ACHN (cell line): Measurements from ENCODE around the gene DCP1B.

Experiments
- DNase-seq: peaks from one replicate; pipeline ENCODE4 v3.0.0-alpha.2; 2015
- in situ Hi-C: cut with HindIII; loops from 2 replicates; pipeline ENCODE4 v1.10.0; 2017; ENCODE audit warnings: low sequenced_read_pairs, low pct_ligation_motif_present, low pct_unique_long_range_greater_than_20kb

Gene DCP1B

DNA sequence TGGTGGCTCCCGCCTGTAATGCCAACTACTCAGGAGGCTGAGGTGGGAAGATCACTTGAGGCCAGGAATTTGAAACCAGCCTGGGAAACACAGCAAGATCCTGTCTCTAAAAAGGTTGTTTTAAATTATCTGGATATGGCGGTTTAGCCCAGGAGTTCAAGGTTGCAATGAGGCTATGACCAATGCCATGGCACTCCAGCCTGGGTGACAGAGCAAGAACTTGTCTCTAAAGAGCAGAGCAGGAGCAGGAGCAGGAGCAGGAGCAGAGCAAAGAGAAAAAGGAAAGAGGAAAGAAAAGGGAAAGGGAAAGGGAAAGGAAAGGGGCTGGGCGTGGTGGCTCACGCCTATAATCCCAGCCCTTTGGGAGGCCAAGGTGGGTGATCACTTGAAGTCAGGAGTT lies 15.1 kb downstream of the DCP1B start:
- in situ Hi-C loops = no loop called here
- no peak for DNase-seq

DNA sequence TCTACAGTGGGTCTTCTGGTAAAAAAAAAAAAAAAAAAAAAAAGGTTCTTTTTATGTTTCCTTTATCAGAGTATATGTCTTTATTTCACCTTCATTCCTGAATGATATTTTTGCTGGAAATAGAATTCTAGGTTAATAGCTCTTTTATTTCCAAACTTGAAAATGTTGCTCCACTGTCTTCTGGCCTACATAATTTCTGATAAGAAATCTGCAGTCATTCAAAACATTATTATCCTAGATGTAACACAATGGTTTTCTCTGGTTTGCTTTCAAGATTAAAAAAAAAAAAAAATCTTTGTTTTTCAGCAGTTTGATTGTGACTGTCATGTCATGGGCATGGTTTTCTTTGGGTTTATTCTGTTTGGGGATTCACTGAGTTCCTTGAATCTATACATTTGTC lies 19.5 kb downstream of the DCP1B start:
- DNase-seq = no peak
- in situ Hi-C loops = no loop called here

DNA sequence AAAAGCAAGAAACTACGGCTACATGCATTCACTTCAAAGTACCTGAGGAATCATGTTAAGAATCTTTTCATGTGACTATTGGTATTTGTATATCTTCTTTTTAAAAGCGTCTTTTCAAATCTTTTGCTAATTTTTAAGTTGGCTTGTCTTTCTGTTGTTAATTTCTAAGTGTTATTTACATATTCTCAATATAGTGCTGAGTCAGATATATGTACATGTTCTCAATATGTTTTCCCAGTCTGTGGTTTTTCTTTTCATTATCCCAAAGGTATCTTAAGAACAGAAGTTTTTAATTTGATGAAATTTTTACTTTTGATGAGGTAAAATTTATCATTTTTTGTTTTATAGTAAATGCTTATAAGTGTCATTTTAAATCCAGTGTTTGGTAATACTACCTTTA lies 24.0 kb downstream of the DCP1B start:
- in situ Hi-C loops = no loop called here
- no peak for DNase-seq

DNA sequence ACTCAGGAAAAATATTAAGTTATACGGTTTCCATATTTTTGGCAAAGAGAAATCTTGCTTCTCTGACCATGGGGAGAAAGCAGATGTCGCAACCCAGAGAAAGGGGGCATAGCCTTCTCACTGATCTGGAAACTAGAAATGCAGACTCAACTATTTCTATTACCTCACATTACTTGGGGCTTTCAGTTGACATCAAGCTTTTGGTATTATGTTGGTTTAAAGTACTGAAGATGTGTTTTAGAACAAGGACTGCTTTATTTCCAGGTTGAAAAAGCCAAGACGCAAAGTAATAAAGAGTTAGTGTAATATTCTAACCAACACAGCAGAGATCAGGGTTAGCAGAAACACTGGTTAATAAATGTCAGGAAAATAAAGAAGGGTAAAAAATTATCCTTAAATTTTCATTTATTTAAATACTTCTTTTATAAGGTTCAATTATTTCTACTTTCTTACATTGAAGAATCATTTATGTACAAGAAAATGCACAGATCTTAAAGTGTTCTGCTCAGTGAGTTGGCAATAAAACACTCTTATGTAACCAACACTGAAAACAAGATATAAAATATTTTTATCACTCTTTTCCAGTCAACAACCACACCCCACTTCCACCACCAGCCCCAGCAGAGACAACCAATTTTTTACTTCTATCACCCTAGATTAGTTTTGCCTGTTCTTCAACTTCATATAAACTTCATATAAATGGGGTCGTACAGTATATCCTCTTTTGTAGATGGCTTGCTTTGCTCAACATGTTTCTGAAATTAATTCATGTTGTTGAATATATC lies 26.0 kb downstream of the DCP1B start:
- in situ Hi-C loops = no loop called here
- no peak for DNase-seq

DNA sequence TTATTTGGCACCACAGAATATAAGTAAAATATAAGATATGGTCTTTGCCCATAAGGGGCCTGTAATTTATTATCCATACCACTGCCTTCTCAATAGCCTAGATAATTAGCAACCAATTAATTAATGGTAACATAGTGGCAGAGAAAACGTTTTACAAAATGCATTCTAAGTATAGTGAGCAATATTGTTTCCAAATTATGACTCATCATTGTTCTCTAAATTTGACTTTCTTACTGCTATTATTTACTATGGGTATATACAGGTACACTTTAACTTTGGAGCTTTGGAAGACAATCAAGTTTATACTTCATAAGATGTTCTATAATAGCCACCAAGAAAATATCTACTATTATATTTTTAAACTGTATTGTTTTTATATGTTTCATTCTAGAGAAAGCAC lies 26.7 kb downstream of the DCP1B start:
- in situ Hi-C loops = no loop called here

DNA sequence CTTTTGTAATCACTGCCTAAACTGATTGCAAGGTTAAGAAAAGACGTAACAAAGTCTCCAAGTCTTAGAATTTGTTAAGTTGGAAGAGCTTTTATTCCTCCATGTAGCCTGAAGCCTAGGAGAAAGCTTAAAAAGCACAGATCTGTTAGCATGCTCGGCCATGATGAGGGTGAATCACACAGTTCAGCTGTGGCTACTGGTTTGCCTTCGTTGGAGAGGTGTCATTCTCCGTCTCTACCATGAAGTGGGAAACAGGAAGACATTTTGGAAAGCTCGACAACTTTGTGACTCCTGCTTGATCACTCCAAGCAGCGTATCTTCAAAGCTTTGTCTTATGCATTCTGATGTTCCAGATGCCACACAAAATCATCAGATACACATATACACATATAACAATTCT lies 27.1 kb downstream of the DCP1B start:
- in situ Hi-C loops = no loop called here
- DNase-seq = no peak

More for the DNA sequence above, 26.7 kb downstream of the DCP1B start:
- no peak for DNase-seq

DNA sequence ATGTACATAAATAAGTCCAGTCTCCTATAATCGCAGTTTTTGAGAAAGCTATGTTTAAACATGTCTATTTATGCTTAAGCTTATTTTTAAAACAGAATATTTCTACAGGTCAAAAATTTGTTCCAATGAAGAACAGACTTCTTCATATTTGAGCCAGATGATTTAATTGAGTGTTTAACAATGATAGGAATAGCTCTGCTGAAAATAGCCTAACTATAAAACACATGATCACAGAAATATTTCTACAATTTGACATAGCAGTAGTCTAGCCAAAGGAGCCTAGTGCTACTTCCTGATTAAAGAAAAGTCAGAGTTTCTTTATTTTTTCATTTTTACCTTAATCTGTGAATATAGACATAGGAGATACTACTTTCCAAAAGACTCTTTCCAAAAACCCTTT lies 29.4 kb downstream of the DCP1B start:
- in situ Hi-C loops = no loop called here

DNA sequence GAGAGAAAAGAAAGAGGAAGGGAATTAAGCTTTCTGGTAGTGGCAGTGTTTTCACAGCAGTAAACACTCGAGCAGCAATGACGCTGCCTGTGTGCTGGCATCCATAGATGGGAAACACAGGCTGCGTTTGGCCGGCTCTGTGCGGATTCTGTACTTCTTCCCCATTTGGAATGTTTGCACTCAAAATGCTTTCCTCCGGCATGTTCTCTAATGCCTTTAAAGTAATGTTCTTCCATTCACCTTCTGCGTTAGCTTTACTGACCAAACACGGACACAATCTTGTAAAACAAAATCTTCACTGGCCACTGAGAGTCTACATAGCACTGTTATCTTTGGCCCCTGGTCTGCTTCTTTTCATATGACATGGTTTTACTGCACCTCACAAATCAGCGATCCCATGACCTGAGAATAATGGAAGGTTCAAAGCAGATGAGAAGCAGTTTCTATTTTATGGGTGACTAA lies 31.4 kb downstream of the DCP1B start:
- in situ Hi-C loops = no loop called here
- DNase-seq = no peak

More for the DNA sequence above, 29.4 kb downstream of the DCP1B start:
- DNase-seq = no peak

DNA sequence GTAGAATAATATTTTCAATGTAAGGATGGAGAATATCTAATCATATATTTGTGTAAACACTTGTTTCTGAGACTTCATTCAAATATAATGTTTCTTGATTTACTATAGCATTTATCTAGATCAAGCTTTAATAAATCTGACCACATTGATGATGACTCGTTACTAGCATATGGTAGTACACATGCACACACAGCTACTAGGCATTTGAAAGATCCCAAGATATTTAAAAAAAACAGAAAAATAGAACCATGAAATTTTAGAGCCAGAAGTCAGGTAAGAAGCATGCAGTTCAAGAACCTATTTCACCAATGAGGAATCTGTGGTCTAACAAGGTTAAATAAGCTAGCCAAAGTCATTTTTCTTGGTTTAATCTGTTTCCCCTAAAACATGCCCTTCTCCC lies 32.0 kb downstream of the DCP1B start:
- in situ Hi-C loops = no loop called here
- no peak for DNase-seq

DNA sequence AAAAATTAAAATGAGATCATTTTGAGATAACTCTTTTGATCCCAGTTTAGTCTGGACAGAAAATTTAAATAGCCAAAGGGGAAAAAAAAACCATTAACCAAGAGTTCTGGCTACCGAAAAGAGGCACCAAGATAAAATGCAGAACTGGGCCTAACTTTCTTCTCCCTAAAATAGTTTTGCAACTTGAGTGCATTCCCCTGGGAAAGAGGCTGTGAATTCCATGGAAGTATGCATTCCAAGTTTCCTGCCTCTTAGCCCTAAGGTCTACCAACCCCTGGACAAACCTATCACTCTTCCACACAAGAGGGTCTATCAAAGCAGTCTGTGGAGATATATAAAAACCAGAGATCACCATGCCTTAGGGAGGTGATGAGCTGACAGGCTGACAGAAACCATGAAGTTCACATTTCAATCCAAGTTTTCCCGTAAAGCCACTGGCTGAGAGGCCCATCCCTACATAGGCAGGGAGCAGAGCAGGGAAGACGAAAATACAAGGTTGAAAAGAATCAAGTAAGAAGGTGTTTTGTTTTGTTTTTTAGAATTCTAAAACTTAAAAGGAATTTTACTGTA lies 33.8 kb downstream of the DCP1B start:
- in situ Hi-C loops = no loop called here
- DNase-seq = no peak

DNA sequence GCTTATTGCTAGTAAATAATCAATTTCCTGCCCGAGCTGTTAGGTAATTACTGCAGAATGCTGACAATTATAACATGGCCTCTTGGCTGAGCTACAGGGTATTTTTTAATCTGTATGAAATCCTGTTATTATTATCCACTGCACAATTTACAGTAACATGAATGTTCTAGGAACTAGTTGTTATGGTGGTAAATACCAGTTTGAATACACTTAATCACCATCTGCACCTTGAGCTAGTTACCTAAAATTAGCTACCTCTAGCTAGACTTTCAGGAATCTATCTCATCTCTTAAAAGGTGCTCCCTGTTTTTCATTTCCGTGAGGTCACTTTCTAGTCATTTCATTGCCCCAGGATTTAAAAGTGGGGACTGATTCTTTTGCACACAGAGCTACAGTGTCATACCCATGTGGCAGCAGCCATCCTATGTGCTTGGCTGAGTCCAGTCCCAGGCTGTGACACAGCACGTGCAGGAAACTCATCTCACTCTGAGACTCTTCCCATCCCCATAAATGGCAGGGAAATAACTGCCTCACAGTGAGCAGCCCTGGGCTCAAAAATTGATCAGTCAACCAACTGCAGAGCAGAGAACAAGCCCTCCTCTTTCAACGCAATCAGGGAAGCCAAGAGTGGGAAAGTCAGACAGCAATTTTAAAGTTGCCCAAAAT lies 37.6 kb downstream of the DCP1B start:
- DNase-seq = no peak
- in situ Hi-C loops = no loop called here

DNA sequence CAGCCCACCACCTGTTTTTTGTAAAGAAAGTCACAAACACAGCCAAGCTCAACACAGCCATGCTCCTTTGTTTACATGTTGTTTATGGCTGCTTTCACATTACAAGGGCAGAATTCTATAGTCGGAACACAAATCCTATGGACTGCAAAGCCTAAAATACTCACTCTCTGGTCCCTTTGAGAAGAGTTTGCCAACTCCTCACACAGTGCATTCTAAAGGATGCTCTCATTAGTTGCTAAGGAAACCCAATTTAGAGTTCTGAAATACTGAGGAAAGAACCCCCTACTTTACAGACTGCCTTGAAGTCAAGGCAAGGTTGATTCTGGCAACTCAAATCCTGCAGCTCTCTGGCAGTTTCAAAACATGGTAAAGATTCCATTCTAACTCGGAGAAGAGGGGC lies 38.3 kb downstream of the DCP1B start:
- in situ Hi-C loops = no loop called here
- no peak for DNase-seq

DNA sequence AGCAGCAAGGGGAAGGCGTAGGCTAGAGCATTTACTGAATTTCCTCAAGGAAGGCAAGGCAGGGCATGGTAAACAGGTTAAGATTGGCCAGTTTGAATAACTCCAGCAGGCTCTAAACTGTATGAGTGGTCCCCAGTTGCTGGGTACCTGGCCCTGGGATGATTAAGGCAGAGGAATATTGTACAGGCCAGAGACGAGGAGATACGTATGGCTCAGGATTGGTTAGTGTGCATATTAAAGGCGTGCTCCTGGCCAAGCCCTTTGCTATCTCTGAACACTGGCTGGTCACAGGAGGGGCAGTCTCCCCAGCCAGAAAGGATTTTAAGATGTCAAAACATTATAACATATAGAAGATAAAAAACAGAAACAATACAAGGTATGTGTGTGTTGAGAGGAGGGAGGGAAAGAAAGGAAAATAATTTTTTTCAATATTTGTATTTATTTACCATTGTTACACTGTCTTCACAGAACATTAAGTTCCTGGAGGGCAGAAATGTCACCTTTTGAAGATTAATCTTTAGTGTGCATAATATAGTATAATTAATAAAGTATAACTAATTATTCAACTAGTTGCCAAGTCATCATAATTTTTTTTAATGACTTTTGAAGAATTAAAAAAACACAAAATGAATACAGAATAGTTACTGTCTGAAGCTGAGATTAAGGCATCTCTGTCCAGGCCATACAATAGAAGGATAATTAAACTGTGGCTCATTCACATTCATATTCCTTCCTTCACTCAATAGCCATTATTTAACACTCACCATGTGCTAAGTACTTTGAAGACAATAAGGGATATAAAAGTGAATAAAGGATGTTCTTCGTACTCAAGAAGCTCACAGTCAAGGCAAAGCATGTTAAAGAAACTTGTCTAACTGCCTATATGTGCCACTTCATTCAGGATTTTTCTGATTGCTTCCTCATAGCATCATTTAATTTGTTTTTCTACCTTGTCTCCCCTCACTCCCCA lies 41.9 kb downstream of the DCP1B start:
- no peak for DNase-seq
- in situ Hi-C loops = no loop called here

DNA sequence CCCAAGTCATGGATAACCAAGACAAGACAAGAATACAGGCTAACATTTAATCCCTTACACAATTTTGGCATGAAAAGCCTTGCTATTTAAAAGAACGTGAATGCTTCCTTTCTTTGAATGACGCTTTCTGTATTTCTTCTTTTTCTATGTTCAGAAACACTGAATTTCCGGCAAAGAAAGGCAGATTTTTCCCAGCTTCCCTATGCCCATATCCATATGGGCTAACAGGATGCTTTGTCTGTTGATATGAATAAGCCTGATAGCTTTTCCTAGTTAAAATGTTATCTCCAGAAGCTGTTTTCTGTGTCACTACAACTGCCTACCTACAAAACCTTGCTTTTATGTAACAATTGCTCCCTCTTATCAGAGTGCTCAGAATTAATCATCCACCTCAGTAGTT lies 47.5 kb downstream of the DCP1B start:
- DNase-seq = no peak
- in situ Hi-C loops = no loop called here

DNA sequence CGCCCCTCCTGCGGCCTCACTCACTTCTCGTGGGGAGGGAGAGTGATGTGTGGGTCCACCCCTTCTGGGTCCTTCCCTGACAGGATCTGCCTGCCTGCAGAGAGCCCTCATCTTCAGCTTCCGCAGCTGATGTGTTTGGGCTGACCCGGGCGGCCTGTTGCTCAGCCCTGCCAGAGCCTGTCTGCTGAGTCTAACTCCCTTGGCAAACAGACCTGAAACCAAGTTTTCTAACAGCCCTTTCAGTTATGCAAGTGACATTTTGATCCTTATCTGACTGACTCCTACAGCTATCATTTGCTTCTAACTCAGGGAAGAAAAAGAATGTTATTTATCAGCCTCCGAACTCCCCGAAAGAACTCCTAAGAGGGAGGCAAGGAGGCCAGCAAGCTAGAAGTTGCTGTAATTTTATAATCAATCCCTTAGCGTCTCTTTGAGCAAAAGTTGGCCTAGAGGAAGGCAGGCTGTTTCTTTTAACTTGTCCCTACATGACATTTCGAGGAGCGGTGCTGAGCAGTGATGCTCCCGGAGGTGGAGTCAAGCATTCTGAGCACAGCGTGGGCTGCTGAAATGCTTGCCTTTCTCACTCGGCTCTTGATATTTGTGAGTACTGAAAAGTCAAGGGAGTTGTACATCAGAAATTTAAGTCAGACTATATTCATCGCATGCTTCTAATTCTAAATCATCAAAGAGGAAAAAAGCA lies 54.3 kb downstream of the DCP1B start:
- in situ Hi-C loops = no loop called here
- no peak for DNase-seq

DNA sequence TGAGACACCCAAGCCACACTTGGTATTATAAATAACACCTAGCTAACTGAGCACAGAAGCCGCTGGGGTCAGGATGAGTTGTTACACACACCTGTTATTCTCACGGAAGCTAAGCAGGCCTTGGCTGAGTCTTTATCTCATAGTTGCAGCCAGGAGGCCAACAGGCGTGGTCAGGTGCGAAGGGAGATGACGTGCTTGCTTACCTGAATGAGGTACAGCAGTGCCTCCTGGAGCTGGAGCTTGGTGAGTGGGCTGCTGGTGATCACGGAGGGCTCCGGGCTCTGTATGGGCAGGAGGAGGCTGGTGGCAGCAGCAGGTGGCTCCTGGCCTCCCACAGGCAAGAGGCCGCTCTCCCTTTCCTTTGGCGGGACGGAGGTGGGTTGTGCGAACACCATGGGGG lies 55.4 kb downstream of the DCP1B start:
- in situ Hi-C loops = no loop called here
- no peak for DNase-seq

DNA sequence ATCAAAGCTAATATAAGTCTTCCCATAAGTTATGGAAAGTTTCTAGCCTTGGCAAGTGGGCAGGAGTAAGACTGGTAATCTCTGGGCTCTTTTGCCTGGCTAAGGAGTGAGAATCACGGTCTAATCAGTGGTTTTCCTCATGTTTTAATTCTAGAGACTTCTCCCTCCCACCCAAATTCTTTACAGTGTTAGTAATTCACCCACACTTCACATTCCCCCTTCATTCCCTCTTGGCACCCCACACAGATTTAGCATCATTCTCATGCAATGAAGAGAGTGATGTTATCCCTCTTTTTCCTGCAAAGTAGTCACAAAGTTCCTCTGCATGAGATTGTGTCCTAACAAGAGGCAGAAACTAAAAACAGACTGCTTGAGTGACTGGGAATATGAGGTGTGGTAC lies 57.2 kb downstream of the DCP1B start:
- DNase-seq = no peak
- in situ Hi-C loops = no loop called here

DNA sequence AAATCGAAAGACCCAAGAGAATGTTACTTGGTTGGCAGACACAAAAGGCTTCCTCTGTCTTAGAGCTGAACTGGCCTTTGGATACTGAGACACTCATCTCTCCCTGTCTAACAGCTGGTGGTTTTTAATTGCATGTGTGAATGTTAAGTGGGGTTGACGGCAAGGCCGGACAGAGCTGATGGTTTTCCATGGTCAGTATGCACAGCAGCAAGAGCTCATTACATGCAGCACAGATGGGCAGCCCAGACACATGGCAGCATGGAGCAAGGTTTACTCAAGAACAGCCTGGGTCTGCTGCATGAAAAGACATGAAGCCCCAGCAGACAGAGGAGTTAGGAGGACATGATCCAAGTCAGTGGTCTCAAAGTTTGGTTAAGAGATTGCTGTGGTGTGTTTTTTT lies 58.0 kb downstream of the DCP1B start:
- no peak for DNase-seq
- in situ Hi-C loops = no loop called here
